Left lobe of liver (tissue), 2 donors: ENCODE measurements around the gene RAB3GAP1. TPM values are rescaled to one million over a fixed set of nuclear protein-coding genes. Genes with fewer than 3 reads are reported as not detected.

Experiments
- ATAC-seq: fragments of 200-7000 bp; cut with Tn5 transposase; one replicate; pipeline ENCODE4 v1.9.1; 2020; ENCODE audit warnings: mild to moderate bottlenecking, moderate library complexity
- DNase-seq: peaks from one replicate; pipeline ENCODE4 v3.0.0-alpha.2; 2020; ENCODE audit warnings: low spot score
- total RNA-seq: library from RNA; stranded (reverse); gene quantifications from one replicate; pipeline ENCODE4 v1.2.1, GENCODE V29; 2021
- donor health status: DM: no; HTN: no; CAD: no; lungs with moderate emphysema.
- donor health status: DM: no; HTN: yes; CAD: no.

RAB3GAP1 gene
- total RNA-seq, 1 donor from 2014 or later = 13.1 TPM

DNA sequence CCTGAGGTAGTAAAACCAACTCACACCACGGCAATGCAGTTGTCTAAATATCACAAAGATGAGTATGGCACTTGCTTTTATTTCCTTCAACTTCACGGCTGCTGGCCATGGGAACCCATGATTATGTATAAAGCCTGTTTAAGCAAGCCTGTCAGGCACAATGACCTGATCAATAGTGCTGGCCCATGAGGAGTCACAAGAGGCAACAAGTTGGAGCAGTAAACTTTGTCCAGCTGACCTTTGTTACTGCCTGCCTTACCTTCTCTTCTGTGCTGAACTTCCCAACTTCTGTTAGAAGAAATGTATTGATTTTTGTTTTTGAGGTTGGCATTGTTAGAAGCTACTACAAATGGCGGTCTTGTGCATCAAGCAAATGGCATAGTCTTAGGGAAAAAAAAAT lies 151.9 kb downstream of the RAB3GAP1 start:
- peak; percentile 86 for ATAC-seq

DNA sequence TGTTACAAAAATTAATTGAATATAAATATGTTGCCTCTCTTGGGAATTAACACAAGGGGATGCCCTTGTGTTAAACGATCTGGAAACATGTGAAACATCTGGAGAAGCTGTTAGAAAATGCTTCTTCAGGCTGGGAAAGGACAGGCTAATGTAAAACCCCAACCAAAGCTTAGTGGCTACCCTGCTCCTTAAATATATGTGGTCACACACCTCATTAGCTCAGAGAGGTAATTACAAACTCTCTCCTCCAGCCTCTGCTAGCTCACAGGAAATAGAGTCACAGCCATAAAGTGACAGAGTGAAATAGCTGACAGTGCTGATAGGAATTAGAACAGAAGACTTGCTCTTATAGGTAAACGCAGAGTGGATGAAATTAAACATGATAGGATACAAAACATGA lies 155.9 kb downstream of the RAB3GAP1 start:
- DNase-seq (no peak), ATAC-seq (no peak)

More for the DNA sequence above, 151.9 kb downstream of the RAB3GAP1 start:
- DNase-seq = peak; percentile 63

DNA sequence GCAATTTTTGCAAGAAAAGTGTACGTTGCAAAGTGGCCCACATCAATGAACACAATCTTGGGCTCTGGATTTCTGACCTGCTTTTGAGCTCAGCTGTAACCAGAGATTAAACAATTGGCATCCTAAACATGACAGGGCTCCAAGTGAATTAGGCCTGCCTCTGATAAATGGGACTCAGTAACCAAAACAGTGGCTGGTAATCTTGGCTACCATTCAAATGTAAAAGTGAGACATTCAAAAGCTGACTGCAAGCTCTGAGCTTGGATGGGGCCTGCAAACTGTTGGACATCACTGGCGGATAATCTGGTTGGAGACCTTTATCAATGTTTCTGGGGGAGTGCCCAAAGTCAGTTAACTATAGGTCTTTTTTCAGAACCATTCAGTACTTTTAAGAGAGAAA lies 160.7 kb downstream of the RAB3GAP1 start:
- DNase-seq = no peak
- ATAC-seq = no peak

DNA sequence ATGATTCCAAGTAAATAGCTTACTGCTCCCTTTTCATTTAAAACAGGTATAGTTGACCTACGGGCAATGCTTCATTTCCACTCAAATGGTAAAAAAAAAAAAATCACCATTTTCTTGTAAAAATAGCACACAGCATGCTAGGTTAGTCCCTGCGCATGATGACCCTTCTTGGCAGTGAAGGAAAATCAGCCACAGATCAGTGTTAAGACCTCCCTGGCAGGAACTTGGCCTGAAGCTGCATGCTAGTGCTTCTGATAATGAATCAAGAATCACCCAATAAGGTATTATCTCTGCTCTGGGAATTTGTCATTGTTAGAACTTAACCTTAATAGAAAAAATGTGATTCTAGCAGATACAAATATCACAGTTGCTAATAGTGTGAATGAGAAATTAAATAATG lies 166.3 kb downstream of the RAB3GAP1 start:
- DNase-seq (no peak), ATAC-seq (no peak)

DNA sequence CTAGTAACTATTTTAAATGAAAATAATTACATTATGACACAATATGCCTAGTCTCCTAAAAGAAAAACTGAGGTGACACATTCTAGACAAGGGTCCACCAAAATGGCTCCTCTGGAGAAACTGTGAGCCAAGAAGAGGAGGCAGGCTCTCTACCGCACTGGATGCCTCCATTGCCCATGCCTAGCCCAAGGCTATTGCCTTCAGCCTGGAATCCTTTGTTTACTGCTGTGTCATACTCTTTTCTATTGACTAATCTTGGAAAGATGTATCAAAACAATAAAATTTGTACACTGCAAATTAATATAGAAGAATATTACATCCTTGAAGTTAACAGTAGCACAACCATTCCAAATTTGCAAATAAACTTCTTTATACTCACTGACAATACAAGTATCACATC lies 167.1 kb downstream of the RAB3GAP1 start:
- DNase-seq (no peak), ATAC-seq (no peak)

Other genes with a start within 250 kb of the RAB3GAP1 start
- gene ACMSD, start 213.7 kb upstream of the RAB3GAP1 start, total RNA-seq = 123 TPM
- 19.5 TPM for gene CCNT2, start 133.5 kb upstream of the RAB3GAP1 start, total RNA-seq
- not detected for gene MAP3K19, start 4.8 kb upstream of the RAB3GAP1 start, total RNA-seq